AG04449 (cell line): ENCODE results near the gene GRIP2.

ENCODE experiments used
- CTCF ChIA-PET: fragments of 350-600 bp; formaldehyde crosslinking; extraction: SDS; loops from one replicate; lab custom pipeline; 2021; ENCODE audit warnings: antibody characterized with exemption; lab: Yijun Ruan, JAX
- POLR2A ChIA-PET: fragments of 400-600, 350-600 bp; formaldehyde crosslinking; extraction: SDS; loops from one replicate; lab custom pipeline; 2020; ENCODE audit warnings: antibody characterized with exemption, inconsistent platforms; lab: Yijun Ruan, JAX
- DNase-seq: peaks from one replicate; pipeline ENCODE4 v3.0.0-alpha.2; 2010; ENCODE audit warnings: low read depth, low spot score
- H3K4me3 ChIP-seq: 2 replicates; pipeline ENCODE4 v1.5.1; 2011; ENCODE audit warnings: low read depth, mild to moderate bottlenecking, control low read depth, low read length
- CTCF ChIP-seq: IDR thresholded peaks from one replicate; pipeline ENCODE4 v1.5.1; 2011; ENCODE audit warnings: mild to moderate bottlenecking, moderate library complexity, low read length, control low read depth, inconsistent platforms; ENCODE audit not compliant: insufficient read depth; ENCODE audit errors: missing control alignments

Gene GRIP2

GRCh38 chr3:14503033-14503705 lies 37.0 kb downstream of the GRIP2 start:
- DNase-seq, result no peak
- POLR2A ChIA-PET, result no interaction called here
- CTCF ChIA-PET, result interaction anchor here (0.6 to 1.2 kb wide), 4 partner anchors 8 to 415 kb away, joined by 3 to 4 read pairs (median 3); no protein-coding TSS in a partner anchor
- H3K4me3 ChIP-seq, result no peak overlapping the region
- no peak for TF ChIP-seq CTCF

GRCh38 chr3:14502472-14502871 lies 37.7 kb downstream of the GRIP2 start:
- TF ChIP-seq CTCF, result no peak
- no peak overlapping the region for H3K4me3 ChIP-seq
- POLR2A ChIA-PET, result no interaction called here
- DNase-seq, result no peak
- CTCF ChIA-PET, result interaction anchor here (0.6 to 1.2 kb wide), 4 partner anchors 9 to 416 kb away, joined by 3 to 4 read pairs (median 3); no protein-coding TSS in a partner anchor

DNA sequence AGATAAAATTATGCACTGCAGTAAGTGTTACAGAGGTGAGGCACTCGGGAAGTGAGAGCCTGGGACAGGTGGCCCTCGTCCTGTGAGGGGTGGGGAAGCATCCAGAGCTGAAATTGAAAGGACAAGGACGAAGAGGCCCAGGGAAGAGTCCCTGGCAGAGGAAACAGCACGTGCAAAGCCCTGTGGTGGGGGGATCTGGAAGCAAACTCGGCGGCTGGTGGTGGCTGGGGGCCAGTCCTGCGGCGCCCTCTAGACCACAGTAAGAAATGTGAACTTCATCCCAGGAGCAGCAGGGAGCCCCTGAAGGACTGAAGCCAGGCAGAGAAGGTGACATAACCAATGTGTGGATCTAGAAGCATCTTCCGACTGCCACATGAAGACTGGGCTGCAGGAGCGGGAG lies 42.8 kb downstream of the GRIP2 start:
- POLR2A ChIA-PET, result no interaction called here
- no peak overlapping the region for H3K4me3 ChIP-seq
- no peak for TF ChIP-seq CTCF
- no peak for DNase-seq
- CTCF ChIA-PET, result interaction anchor here (5.4 kb wide), 1 partner anchor 13 kb away, joined by 71 read pairs; no protein-coding TSS in a partner anchor

DNA sequence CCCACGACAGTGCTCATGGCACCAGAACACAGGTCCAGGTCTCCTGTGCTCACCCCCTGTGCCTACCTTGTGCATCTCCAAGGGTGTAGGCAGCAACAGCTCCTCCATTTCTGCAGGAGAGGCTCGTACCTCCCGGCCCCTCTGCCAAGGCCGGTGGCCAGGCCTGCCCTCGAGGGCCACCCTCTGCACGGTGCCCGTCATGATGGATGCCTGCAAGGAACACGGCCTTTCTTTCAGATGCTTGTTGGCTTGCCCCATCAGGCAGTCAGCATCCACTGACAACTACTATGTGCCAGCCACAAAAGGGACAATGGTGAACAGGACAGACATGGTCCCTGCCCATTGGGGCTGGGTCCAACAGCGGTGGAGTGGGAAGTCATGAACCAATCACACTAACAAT lies 43.8 kb downstream of the GRIP2 start:
- no peak for DNase-seq
- POLR2A ChIA-PET, result no interaction called here
- no peak for TF ChIP-seq CTCF
- no peak overlapping the region for H3K4me3 ChIP-seq
- CTCF ChIA-PET, result interaction anchor here (1.3 to 5.4 kb wide), 2 partner anchors 14 to 21 kb away, joined by 3 to 71 read pairs; no protein-coding TSS in a partner anchor

DNA sequence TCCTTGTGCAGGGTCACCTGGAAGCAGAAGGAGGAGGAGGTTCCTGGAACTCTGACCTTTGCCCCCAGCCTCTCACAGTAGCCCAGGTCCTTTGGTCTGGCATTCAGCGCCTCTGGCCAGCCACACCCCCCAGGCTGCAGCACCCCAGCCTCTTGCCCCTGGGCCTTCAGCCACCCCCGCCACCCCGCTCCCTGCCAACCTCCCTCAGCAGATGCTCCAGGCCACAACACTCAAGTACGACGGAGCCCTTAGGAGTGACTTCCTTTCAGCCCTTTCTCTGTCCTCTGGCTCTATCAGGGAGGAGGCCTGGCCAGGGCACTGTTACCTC lies 45.2 kb downstream of the GRIP2 start:
- TF ChIP-seq CTCF, result no peak
- ChIA-PET POLR2A (no interaction called here), CTCF (interaction anchor here (1.0 to 1.3 kb wide), 2 partner anchors 14 to 20 kb away, joined by 3 to 5 read pairs; no protein-coding TSS in a partner anchor)
- H3K4me3 ChIP-seq, result no peak overlapping the region
- no peak for DNase-seq

DNA sequence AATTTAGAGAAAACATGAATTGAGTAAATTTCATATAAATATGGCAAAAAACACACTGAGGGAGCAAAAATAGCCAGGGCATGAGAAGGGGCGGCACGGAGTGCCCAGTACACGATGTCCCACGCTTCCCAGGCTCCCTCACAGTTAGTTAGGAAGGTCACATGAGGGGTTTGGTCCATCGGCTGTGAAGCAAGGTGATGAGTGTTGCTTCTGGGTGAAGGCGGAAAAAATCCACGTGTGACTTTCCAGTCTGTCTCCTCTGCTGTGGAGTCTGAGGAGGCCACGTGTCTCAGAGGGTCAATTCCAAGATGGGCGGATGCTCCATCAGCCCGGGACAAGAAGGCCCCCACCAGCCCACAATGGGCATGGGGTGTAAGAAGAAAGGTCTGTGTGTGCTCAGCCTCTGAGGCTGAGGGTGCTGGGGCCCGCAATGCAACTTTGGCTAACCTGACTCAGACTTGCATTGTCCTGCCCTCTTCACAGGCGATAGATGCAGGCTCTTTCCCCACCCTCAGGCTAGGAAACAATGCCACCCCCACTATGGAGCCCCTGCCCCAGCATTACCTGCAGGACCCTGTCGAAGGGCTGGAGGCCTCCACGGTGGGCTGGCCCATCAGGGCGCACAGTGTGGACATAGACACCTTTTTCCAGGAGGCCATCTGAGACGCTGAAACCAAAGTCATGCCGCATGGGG lies 45.7 kb downstream of the GRIP2 start:
- no peak for DNase-seq
- no peak for TF ChIP-seq CTCF
- no peak overlapping the region for H3K4me3 ChIP-seq
- ChIA-PET CTCF (no interaction called here), POLR2A (no interaction called here)
